RKO (cell line): Measurements from ENCODE around the gene ECE2.
"Not testable (repeated sequence)": the region's sequence is repeated elsewhere in the genome, so short reads cannot be mapped to it uniquely, and the experiment has no call there.

ENCODE experiments used
- DNase-seq: peaks from one replicate; pipeline ENCODE4 v3.0.0-alpha.2; 2016; ENCODE audit warnings: low spot score

Gene ECE2

DNA sequence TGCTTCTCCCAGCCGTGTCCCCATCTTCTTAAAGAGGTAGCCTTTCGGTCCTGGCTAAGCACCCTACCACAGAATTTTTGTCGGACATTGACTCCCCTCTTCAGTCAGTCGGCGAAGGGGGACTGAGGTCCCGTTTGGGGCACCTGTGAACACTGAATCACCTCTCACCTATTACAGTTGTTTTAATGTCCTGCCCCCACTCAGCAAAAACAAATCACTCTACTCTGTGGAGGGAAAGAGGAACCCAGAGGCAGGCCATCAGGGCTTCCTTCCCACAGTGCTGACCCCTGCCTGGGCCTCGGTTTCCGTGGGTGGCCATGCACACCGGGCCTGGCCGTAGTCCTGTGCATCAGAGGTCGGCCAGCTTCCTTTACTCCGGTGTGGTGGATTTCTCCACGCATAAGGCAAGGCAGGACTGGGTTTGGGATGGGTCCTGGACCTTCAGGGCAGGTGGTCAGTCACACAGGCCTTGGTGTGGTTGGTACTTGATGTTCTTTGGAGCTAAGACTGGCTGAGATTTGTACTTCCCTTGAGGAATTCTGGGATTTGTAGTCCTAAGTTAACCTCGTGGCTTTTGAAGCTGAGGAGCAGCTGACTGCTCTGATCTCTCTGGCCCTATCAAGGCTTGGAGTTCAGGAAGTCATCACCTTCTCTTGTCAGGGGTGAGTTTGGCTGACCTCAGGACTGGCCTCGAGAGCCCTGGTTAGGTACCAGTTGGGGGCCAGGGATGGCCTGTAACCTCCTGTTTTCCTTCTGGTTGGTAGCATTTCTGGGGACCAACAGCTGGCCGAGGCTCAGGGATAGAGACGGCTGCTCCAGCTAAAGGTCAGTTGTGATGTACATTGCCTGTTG is 61.0 kb downstream of the ECE2 start:
- peak; percentile 85 for DNase-seq

GRCh38 chr3:184337399-184337714 is 61.5 kb downstream of the ECE2 start, which contains the start of gene FAM131A:
Gene FAM131A (plus strand): TSS chr3:184337600. CDS start chr3:184337631, 31 bp downstream.
- DNase-seq, result no peak

DNA sequence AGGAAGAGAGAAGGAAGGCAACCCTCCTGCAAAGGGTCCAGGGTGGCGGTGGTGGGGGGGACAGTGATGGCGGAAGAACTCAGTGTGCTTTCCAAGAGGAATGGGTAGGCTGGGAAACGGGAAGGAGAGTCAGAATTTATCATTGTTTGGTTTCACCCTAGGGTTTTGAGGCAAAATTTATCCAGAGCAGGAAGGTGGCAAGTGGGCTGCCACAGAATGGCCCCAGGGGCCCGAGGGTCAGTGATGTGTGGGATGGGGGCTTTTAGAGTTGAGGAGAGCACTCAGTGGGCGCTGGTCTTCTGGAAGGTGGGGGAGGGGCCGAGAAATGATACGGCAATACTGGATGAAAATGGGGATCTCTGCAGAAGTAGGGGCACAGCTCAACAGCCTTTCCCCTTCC is 62.2 kb downstream of the ECE2 start:
- no peak for DNase-seq

DNA sequence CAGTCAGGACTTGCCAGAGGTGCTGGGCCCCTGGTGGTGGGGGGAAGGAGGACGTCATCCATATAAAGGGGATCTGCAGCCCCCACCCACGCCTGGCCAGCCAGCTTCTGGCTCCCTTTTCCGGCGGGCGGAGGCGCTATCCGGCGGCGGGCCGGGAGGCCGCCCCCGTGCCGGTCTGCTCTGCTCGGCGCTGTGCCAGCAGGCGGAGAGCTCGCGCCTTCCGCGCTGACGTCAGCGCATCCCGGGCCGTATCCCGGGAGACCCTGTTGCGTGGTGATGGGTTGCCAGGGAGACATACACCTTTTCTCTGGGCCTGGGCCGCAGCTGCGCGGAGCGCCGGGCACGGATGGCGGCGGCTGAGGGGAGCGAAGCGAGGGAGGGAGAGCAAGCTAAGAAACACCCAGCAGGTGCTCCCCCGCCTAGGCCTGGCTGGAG is 62.7 kb downstream of the ECE2 start:
- no peak for DNase-seq

- DNase-seq, result no peak
Observed at GRCh38 chr3:184339001-184339400, 63.2 kb downstream of the ECE2 start.

- DNase-seq, result not testable (repeated sequence)
Observed at GRCh38 chr3:184339451-184340135, 63.8 kb downstream of the ECE2 start.

DNA sequence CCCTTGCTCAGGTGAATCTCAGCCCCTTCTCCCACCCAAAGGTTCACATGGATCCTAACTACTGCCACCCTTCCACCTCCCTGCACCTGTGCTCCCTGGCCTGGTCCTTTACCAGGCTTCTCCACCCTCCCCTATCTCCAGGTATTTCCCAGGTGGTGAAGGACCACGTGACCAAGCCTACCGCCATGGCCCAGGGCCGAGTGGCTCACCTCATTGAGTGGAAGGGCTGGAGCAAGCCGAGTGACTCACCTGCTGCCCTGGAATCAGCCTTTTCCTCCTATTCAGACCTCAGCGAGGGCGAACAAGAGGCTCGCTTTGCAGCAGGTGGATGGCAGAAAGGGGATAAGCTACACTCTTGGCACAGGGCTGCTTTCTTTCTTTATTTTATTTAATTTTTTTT is 66.1 kb downstream of the ECE2 start:
- DNase-seq, result no peak
